A549 treated with ZK216348 at 1 μM for 4 hours (cell line): ENCODE measurements around the gene PAX8. TPM values are rescaled to one million over a fixed set of nuclear protein-coding genes. Genes with fewer than 3 reads are reported as not detected.

Experiments used
- total RNA-seq: library from RNA; stranded (reverse); fragments of 200-300 nt; extraction: Qiagen RNA extraction; gene quantifications from 5 replicates; pipeline ENCODE4 v1.2.3, GENCODE V29; 2022; ENCODE audit warnings: low read depth

PAX8 gene
- total RNA-seq = 0.49 to 1.5 TPM (median 1.0 TPM) in 5 replicates

DNA sequence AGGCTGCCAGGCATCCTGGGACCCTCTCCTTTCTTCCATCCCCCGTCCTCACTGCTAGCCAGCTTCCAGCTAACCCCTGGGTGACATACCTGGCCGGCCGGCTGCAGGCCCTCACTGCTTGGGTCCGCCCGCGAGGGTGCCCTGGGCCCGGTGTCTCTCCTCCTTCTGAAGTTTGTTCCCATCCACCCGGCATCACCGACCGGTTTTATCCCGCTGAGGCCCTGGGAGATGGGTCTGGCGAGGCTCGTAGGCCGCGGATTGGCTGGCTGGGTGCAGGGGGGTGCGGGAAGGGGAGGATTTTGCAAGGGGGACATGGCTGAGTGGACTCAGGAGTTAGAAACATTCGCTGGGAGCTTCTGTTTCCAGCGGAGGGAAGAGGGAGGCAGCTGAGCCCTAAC, at the start of gene PAX8:
PAX8 (minus strand) TSS at position 180 of the 398 bp plus-strand sequence. CDS start 527 bp downstream, outside the sequence.

DNA sequence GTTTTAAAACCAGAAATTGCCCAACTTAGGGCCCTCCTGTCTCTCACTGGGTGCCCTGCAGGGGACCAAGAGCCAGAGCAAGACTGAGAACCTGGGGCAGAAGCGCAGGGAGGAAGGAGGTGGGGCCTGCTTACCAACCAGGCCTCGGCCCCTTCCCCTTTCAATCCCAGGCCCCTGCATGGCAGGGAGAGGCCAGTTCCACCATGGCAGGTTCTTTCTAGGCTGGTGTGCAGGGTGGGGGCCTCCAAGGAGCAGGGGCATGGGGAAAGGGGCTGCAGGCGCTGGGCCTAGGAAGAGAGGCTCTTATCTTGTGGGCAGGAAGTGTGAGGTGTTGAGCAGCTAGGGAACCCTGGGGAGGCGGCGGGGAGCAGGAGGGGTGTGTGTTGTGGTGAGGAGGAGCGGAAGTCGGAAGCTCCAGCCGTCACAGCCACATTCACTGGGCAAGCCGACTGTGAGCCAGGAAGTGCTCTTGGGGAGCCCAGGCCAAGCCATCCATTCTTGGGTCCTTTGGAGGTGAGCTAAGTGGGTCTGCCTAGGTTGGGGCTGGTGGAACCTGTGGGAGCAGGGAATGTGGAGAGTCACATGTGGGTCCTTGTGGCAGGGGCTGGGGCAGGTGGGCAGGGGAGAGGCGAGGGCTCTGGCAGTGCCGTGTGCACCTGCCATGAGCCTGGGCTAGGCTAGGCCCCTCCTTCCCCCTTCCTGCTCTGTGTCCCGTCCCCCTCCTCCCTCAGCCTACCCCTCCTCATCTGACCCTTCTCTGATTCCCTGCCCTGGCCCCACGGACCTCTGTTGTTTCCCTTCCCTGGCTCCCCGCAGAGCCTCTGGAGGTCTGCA, 105.0 kb downstream of the PAX8 start, which contains the start of gene PSD4:
PSD4 (plus strand) TSS at position 430 of the 834 bp plus-strand sequence. CDS start 8,486 bp downstream, outside the sequence.

Other genes starting within 250 kb of the PAX8 start
- 0.15 to 0.37 TPM in 2 of 5 replicates, not detected in the others for gene IL36B, start 226.1 kb downstream of the PAX8 start, total RNA-seq
- gene IL36RN, start 219.7 kb downstream of the PAX8 start, total RNA-seq = 0.06 to 0.13 TPM in 2 of 5 replicates, not detected in the others
- gene IL1F10, start 211.0 kb downstream of the PAX8 start, total RNA-seq = not detected in 5 replicates
- gene IL1RN, start 151.3 kb downstream of the PAX8 start, total RNA-seq = 0.15 to 0.94 TPM (median 0.33 TPM) in 5 replicates
- gene PSD4, start 105.0 kb downstream of the PAX8 start, total RNA-seq = 8.0 to 12.9 TPM (median 10.9 TPM) in 5 replicates
- 37.4 to 57.1 TPM (median 39.4 TPM) in 5 replicates for gene ZNG1B, start 158.8 kb upstream of the PAX8 start, total RNA-seq
- 0.25 to 0.50 TPM (median 0.28 TPM) in 5 replicates for gene FOXD4L1, start 219.7 kb upstream of the PAX8 start, total RNA-seq